ENCODE measurements around the gene GLIPR2.
A peak's percentile ranks its signal among the peaks of the same experiment; 100 is the strongest.
"Not testable (repeated sequence)": the region's sequence is repeated elsewhere in the genome, so short reads cannot be mapped to it uniquely, and the experiment has no call there.

The GLIPR2 gene

GRCh38 chr9:36125062-36125855, 11.3 kb upstream of the GLIPR2 start:
- no peak for DNase-seq

GRCh38 chr9:36126016-36126730, 10.4 kb upstream of the GLIPR2 start:
- no peak for DNase-seq

DNA sequence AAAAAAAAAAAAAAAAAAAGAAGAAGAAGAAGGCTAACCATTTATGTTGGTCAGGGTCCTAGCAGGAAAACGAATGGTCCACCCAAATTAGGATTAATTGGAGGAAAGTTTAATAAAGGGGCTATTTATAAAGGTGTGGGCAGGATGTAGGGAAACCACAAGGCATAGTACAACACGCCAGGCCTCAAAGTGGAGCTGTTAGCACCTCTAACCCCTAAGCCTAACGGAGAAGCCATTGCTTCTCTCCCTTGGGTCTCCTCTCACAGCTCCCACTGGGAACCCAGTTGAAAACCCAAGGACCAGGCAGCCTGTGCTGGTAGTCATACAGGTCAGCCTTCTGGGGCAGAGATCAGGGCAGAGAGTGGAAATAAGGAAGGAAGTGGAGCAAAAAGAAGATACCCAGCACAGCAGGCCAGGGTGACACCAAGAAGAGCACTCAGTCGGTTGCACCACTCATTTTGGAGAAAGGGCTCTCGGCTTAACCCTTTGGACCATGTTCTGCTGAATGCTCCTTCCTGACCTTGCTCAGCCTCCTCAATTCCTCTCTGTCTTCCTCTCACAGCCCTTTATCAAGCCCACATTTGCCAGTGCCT, 8.8 kb upstream of the GLIPR2 start:
- no peak for DNase-seq

DNA sequence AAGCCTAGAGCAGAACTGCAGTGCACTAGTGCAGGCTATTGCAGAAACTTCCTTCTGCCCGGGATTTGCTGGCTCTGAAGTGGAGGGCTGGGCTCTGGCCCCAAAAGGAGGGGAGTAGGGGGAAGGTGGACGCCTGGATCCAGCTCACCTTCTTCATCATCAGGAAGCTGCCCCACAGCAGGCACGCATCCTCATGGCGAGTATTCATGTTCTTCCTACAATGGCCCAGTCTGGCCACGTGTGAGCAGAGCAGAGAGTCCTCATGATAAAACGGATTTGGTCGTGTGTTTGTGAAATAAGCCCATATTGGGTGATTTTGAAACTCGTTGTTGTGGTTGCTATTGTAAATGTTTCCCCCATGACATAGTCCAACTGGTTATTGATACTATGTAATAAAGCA, 8.2 kb upstream of the GLIPR2 start:
- no peak for DNase-seq

- DNase-seq: no peak
These were observed 7.4 kb upstream of the GLIPR2 start for GRCh38 chr9:36129139-36129538.

DNA sequence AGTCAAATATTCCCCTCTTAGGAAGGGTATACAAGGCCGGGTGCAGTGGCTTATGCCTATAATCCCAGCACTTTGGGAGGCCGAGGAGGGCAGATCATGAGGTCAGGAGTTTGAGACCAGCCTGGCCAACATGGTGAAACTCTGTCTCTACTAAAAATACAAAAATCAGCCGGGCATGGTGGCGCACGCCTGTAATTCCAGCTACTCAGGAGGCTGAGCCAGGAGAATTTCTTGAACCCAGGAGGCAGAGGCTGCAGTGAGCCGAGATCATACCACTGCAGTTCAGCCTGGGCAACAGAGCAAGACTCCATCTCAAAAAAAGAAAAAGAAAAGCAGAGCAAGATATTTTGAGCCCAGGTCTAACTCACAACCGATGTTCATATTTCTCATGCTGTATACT, 4.9 kb upstream of the GLIPR2 start:
- DNase-seq: not testable (repeated sequence)

GRCh38 chr9:36132086-36132485, 4.4 kb upstream of the GLIPR2 start:
- DNase-seq: no peak

- no peak for DNase-seq
These were observed 1.6 kb upstream of the GLIPR2 start for GRCh38 chr9:36134761-36135505.

DNA sequence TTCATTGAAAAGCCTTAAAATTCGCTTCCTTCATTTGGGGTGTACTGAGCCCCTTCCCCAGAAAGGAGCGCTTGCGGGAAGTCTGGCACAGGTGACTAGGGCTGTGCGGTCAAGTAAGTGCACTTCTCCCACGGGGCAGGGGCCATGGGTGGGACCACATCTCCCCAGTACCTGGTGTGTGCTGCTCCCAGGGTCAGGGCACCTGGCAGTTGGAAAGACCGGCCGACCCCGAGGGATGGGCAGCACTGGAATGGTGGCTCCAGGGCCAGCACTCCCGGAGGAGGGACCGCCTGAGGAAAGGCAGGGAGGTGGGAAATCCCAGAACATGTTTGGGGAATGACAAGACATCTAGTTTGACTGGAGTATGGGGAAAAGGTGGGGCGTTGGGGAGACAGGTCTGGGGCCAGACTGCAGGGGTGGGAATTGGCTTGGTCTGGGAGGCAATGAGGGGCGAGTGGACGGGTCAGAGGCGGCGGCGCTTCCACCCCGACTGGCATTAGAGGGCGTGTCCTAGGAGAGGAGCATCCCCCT, 727 bp upstream of the GLIPR2 start:
- no peak for DNase-seq

DNA sequence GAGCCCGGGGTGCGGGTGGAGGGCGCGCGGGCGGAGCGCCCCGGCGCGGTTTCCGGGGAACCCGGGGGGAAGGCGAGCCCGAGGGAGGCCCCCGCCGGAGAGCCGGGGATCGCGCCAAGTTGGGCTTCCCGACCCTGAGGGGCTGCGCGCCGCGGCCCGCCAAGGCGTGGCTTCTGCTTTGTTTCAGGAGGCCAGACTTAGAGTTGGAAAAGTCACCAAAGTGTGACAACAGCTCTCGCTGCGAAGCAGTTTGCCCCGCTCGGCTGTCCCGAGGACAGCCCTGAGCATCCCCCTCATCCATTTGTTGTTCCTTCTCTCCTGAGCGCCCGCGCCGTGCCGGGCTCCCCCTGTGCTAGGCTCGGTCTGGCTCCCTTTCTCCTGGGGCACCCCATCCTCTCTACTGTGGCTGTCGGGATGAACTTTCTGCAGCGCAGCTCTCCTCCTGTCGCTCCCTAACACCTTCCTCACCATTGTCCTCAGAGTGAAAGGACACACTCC, 410 bp downstream of the GLIPR2 start:
- peak in 1 of 2 experiments; percentile 34 for DNase-seq

DNA sequence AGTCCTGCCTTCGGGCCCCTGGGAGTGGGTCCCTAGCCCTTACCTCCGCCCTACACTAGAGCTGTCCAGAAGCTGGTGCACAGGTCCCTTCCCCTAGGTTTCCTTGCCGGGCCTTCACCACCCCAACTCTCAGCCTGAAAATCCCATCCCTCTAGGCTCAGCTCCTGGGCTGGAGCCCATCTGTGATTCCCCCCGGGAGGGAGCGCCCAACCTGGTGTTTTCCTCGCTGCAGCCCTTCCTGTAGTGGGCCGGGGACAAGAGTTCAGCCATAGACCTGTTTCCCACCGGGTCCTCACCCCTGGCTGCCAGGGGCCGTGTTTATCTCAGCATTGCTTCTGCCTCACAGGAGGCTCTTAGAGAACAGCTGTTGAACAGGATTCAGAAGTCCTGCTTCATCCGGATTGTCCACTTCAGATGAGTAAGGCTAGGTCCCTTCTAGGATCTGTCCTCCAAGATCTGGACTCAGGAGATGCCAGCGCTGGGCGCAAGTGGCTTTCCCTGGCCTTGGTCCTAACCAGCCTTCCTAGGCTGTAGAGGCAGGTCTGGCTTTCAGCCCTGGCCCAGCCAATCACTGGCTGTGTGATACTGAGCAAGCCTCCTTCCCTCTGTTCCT, 965 bp downstream of the GLIPR2 start:
- DNase-seq: peak; percentile 15 to 45

DNA sequence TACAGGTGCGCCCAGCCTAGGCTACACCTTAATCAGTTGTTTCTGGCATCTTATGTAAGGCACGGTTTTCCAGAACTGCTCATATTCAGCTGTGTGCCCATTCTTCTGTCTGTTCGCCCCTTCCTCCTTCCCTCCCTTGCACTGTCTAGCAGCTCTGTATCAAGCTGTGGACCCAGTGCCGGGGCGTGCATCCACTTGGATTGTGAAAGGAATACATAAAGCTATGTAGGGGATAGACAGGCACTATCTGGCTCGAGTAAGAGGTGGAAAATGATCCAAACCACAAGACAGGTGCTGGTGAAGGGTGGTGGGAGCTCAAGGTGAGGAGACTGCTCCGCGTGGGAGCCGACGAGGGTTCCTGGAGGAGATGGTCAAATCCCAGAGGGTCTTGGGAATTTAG, 2.0 kb downstream of the GLIPR2 start:
- DNase-seq: no peak

GRCh38 chr9:36138901-36139300, 2.4 kb downstream of the GLIPR2 start:
- no peak for DNase-seq

DNA sequence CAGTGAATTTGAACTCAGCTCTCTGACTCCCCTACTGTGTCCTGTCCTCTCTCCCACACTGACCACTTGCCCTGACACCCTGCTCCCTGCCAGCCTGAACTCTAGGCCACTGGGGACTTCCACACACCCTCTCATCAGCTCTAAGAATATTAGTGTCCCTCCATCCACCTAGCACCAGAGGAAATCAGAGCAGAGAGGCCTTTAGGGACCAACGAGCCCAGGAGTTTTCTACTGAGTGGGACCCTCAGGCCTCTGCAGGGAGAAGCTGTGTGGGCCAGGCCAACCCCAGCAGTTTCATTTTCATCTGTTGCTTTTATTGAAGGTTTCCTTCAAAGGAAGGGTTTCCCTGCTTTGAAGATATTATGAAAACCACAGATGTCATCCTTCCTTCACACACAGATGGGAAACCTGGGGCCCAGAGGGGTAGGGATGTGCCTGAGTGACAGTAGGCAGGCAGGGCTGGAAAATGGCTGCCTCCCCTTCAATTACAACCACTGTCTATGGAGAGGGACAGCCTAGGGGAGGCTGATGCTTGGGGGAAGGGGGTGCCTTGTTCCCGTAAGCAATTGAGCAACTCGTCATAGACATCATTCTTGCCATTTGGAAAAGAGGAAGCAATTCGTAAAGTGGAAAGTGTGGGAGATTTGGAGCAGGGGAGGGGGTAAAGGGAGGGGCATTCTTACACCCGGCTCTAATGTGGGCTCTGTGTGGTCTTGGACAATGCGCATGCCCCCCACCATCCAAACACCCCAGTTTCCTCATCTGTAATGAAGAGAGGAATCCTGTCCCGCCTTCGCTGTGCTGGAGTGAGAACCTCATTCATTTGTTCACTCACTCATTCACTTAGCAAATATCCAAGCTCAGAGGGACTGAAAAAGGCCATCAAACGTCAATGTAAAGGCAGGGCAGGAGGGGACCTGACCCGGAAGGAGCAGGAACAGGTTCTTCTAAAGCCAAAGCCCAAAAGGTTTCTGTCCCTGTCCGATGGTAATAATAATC, 3.9 kb downstream of the GLIPR2 start:
- DNase-seq: no peak

DNA sequence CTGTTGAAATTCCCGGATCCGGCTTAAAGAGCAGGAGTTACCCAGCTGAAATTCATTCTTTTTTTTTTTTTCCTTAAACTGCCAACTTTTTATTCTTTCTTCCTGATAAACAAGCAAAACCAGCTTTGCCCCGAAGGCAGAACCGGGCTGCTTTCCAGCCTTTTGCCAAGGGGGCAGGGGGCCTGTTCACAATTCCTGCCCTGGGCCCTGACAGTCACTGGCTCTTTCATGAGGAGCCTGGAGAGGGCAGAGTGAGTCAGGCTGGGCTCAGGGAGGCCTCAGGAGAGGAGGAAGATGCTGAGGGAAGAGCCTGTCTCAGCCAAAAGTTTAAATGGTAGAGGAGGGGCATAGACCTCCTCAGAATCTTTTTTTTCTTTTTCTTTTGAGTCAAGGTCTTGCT, 4.8 kb downstream of the GLIPR2 start:
- peak in 1 of 2 experiments; percentile 8 for DNase-seq

DNA sequence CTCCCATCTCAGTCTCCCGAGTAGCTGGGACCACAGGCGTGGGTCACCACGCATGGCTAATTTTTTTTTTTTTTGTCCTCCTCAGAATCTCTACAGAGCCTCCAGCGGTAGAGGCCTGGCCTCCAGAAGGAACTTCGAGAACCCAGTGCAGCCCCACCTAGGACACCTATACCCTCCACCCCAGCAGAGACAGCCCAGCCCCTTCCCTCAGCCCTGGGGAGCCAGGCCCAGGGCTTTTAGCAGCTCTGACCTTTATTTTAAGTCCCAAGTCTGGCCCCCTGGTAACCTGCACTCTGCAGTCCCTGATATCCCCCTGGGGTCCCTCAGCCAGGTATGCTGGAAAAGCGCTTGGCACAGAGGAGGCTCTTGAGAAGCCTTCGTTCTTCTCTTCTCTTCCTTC, 5.2 kb downstream of the GLIPR2 start:
- DNase-seq: no peak

- no peak for DNase-seq
These were observed 6.1 kb downstream of the GLIPR2 start for GRCh38 chr9:36142510-36143244.

GRCh38 chr9:36143245-36143641, 6.7 kb downstream of the GLIPR2 start:
- no peak for DNase-seq

DNA sequence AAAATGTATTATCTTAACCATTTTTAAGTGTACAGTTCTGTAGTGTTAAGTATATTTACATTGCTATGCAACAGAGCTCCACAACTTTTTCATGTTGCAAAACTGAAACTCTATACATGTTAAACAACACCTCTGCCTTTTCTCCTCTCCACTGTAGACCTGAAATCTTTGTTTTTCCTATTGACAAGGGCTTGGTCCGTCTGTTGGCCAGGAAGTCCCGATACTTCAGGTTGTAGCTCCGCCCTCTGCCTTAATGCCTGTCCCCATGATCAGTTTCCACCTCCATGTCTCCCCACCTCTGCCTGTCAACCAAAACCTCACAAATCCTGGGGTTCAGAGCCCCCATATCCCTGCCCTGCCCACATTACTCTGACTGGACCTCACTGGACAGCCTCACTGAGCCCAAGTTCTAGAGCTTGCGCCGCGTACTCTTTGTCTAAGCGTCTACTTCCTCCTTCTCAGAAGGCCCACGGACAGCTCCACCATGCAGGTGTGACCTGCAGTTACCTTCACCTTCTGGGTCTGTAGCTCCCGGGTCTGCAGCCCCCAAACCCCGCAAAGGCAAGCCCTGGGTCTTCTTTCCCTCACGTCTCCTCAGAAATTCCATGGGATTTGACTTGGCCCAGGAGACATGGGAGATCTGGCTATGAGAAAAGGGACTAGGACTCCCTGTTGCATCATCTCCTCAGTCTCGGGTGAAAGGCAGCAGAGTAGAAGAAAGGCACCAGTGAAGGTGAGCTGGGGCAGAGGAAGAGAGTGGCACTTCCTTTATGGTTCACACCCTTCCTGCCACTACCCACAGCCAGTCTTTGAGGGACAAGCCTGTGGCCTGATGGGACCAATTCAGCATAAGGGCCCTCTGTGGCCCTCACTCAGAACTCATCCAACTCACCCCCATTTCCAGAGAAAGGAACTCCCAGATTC, 8.0 kb downstream of the GLIPR2 start:
- DNase-seq: no peak

Measured in NCI-H524 (cell line).